ENCODE data around the gene ARL6IP4.

ARL6IP4 gene

DNA sequence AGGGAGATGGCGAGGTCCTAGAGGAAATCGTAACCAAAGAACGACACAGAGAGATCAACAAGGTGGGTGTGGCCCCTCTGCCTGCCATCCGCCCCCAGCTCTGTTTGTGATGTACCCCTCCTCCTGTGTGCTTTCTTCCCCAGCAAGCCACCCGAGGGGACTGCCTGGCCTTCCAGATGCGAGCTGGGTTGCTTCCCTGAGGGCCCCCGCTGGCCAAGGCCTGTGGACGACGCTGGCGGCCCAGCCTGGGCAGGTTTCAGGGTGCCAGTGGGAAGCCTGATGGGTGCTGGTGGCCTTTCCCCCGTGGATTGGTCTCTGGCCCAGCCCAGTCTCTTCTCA lies 2.0 kb downstream of the ARL6IP4 start:
- Histone ChIP-seq H3K36me3 (ENCODE audit: control insufficient read depth, low read depth, low read length) (peaks cover 4% of the 10 kb centered on the region), H3K4me1 (ENCODE audit: control insufficient read depth, low read depth, low read length) (peaks cover 8% of the 10 kb centered on the region), H3K27ac (ENCODE audit: low read length) (no peak overlapping the region), H3K9me3 (ENCODE audit: control insufficient read depth, low read depth, low read length) (no peaks in the 10 kb centered on the region), H3K27me3 (ENCODE audit: control insufficient read depth, insufficient read depth, low read length) (no peaks in the 10 kb centered on the region), H3K9ac (ENCODE audit: low read length) (no peak overlapping the region), H3K4me3 (ENCODE audit: low read length) (no peak overlapping the region)

DNA sequence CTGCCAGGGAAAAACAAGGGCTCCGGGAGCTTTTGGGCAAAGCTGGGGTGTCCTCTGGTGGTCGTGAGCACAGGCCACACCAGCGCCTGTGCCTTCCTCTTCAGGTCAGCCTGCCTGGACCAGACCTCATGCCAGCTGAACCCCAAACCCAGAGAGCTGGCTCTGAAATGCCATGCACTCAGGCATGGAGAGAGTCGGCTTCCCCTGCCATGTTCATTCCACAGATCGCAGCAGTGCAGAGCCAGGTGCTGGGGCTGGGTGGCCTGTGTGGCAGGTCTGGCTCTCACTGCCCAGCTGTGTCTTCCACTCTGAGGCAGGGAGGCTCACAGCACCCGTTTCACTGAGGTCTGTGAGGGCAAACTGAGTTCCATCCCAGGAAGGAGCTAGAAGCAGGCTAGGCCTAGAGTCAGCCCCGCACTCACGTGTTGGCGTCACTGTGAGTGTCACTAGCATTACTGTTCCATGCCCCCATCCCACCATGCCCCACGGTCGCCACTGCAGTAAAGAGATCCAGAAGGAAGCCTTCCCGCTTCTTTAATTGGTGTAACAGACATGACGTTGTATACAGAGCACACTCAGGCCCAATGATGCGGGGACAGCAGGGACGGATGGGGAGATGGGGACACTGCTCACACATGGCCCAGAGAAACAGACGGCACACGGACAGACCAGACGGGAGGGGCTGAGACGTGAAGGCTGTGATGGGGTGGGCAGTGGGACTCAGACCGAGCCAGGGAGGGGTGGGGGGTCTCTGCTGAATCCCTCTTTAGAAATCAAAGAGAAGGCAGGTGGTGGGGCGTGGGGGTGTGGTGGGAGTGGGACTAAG lies 2.7 kb downstream of the ARL6IP4 start:
- Histone ChIP-seq H3K27me3 (ENCODE audit: control insufficient read depth, insufficient read depth, low read length) (no peaks in the 10 kb centered on the region), H3K9me3 (ENCODE audit: control insufficient read depth, low read depth, low read length) (no peaks in the 10 kb centered on the region), H3K36me3 (ENCODE audit: control insufficient read depth, low read depth, low read length) (peaks cover 4% of the 10 kb centered on the region), H3K4me1 (ENCODE audit: control insufficient read depth, low read depth, low read length) (peaks cover 8% of the 10 kb centered on the region), H3K4me3 (ENCODE audit: low read length) (no peak overlapping the region), H3K27ac (ENCODE audit: low read length) (no peak overlapping the region), H3K9ac (ENCODE audit: low read length) (no peak overlapping the region)

- H3K4me1 ChIP-seq (ENCODE audit: control insufficient read depth, low read depth, low read length): peaks cover 8% of the 10 kb centered on the region
- H3K4me3 ChIP-seq (ENCODE audit: low read length): no peak overlapping the region
- no peak overlapping the region for H3K9ac ChIP-seq (ENCODE audit: low read length)
- H3K27ac ChIP-seq (ENCODE audit: low read length): no peak overlapping the region
- H3K27me3 ChIP-seq (ENCODE audit: control insufficient read depth, insufficient read depth, low read length): no peaks in the 10 kb centered on the region
- peaks cover 4% of the 10 kb centered on the region for H3K36me3 ChIP-seq (ENCODE audit: control insufficient read depth, low read depth, low read length)
- H3K9me3 ChIP-seq (ENCODE audit: control insufficient read depth, low read depth, low read length): no peaks in the 10 kb centered on the region
Observed at GRCh38 chr12:122983789-122984515, 3.5 kb downstream of the ARL6IP4 start.

DNA sequence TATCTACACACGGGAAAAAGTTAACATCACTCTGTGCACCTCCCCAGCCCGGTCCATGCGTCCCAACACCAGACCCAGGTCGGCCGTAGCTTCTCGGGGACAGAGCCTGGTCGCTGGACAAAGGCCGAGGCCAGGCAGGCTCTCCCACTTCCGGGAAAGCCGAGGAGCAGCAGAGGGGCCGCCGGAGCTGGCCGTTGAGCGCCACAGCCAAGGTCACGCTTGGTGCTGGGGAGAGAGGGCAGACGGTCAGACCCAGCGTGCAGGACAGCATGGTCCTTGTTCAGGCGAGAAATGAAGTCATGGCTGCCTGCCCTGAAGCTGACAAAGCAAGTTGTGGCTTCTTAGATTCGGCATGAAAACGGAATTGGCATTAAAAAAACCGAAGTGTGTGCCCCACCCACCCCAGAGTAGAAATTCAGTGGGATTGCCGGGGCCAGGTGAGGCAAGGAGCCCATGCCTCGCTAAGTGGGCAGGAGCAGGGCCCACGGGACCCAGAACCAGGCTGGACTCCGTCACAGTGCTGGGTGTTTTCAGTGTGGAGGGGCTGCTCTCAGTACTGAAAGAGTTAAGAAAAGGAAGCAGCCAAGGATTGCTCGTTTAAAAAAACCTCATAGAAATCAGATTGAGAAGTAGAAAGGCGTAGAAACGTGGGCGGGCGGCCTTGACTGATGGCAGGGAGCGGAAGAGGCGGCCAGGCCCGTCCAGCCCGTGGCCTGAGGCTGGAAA lies 4.3 kb downstream of the ARL6IP4 start:
- peaks cover 4% of the 10 kb centered on the region for H3K36me3 ChIP-seq (ENCODE audit: control insufficient read depth, low read depth, low read length)
- no peak overlapping the region for H3K4me3 ChIP-seq (ENCODE audit: low read length)
- no peak overlapping the region for H3K9ac ChIP-seq (ENCODE audit: low read length)
- no peaks in the 10 kb centered on the region for H3K9me3 ChIP-seq (ENCODE audit: control insufficient read depth, low read depth, low read length)
- no peak overlapping the region for H3K27ac ChIP-seq (ENCODE audit: low read length)
- H3K4me1 ChIP-seq (ENCODE audit: control insufficient read depth, low read depth, low read length): peaks cover 4% of the 10 kb centered on the region
- no peaks in the 10 kb centered on the region for H3K27me3 ChIP-seq (ENCODE audit: control insufficient read depth, insufficient read depth, low read length)

- no peaks in the 10 kb centered on the region for H3K9me3 ChIP-seq (ENCODE audit: control insufficient read depth, low read depth, low read length)
- H3K36me3 ChIP-seq (ENCODE audit: control insufficient read depth, low read depth, low read length): peaks cover 4% of the 10 kb centered on the region
- no peak overlapping the region for H3K27ac ChIP-seq (ENCODE audit: low read length)
- H3K27me3 ChIP-seq (ENCODE audit: control insufficient read depth, insufficient read depth, low read length): no peaks in the 10 kb centered on the region
- peaks cover 3% of the 10 kb centered on the region for H3K4me1 ChIP-seq (ENCODE audit: control insufficient read depth, low read depth, low read length)
- no peak overlapping the region for H3K4me3 ChIP-seq (ENCODE audit: low read length)
- no peak overlapping the region for H3K9ac ChIP-seq (ENCODE audit: low read length)
Observed at GRCh38 chr12:122985338-122986257, 5.1 kb downstream of the ARL6IP4 start.

DNA sequence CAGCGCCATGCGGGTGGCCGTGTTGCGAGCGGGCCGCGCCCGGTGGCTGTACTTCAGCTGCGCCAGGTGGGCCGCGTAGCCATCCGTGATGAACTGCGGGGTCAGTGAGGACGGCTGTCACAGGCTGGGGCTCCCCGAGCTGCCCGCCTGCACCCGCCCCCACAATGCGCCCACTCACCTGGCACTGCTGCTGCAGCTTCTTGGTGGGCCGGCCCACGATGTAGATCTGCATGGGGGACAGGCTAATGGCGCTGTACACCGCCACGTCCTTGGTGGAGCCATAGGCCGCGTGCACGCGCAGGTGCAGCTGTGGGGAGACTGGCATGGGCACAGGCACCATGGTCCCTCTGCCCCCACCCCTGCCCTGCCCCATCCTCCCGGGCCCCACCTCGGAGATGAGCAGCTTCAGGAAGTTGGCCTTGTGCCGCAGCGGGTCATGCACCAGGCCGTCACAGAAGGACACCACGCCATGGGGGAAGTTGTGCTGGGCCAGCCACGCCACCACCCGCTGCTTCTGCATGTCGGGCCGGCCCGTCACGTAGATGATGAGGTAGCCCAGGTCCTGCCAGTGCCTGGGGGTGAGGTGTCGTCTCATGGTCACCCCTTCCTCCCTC lies 5.9 kb downstream of the ARL6IP4 start:
- Histone ChIP-seq H3K4me3 (ENCODE audit: low read length) (no peak overlapping the region), H3K36me3 (ENCODE audit: control insufficient read depth, low read depth, low read length) (peaks cover 4% of the 10 kb centered on the region), H3K9me3 (ENCODE audit: control insufficient read depth, low read depth, low read length) (no peaks in the 10 kb centered on the region), H3K27me3 (ENCODE audit: control insufficient read depth, insufficient read depth, low read length) (no peaks in the 10 kb centered on the region), H3K4me1 (ENCODE audit: control insufficient read depth, low read depth, low read length) (peaks cover 3% of the 10 kb centered on the region), H3K27ac (ENCODE audit: low read length) (no peak overlapping the region), H3K9ac (ENCODE audit: low read length) (no peak overlapping the region)

DNA sequence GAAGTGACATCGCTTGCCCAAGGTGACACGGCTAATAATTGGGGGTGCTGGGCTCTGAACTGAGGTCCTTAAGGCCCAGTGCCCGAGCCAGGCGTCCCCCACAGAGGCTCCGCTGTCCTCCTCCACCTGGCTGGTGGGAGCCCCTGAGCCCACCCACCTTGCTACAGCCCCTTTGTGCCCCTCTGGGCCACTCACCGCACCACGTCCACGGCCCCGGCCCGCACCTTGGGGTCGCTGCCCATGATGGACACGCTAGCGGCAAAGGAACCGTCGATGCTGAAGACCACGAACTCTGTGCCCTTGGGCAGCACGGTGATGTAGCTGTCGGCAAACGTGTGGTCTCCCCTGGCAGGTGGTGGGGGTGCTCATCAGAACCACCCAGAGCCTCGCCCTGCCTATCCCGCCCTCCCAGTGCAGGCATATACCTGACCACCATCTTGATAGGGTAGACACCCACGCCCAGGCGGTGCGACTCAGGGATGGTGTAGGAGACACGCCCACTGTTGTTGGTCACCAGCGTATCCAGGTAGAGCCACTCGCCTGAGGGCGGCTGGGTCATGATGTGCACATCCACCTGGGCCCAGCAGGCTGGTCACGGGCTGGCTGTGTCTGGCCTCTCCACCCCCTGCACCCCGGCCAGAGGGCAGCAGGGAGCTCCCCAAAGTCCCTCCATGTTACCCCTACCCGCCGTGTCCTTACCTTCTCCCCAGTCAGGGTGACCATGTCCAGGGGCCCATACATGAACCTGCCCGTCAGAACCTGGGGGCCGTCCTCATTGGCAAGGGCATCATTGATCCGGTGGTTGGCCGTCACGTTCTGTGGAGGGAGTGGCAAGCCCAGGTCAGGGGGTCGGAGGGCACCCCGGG lies 6.8 kb downstream of the ARL6IP4 start:
- Histone ChIP-seq H3K9me3 (ENCODE audit: control insufficient read depth, low read depth, low read length) (no peaks in the 10 kb centered on the region), H3K27ac (ENCODE audit: low read length) (no peak overlapping the region), H3K36me3 (ENCODE audit: control insufficient read depth, low read depth, low read length) (peaks cover 4% of the 10 kb centered on the region), H3K4me1 (ENCODE audit: control insufficient read depth, low read depth, low read length) (peaks cover 3% of the 10 kb centered on the region), H3K27me3 (ENCODE audit: control insufficient read depth, insufficient read depth, low read length) (no peaks in the 10 kb centered on the region), H3K4me3 (ENCODE audit: low read length) (no peak overlapping the region), H3K9ac (ENCODE audit: low read length) (no peak overlapping the region)

DNA sequence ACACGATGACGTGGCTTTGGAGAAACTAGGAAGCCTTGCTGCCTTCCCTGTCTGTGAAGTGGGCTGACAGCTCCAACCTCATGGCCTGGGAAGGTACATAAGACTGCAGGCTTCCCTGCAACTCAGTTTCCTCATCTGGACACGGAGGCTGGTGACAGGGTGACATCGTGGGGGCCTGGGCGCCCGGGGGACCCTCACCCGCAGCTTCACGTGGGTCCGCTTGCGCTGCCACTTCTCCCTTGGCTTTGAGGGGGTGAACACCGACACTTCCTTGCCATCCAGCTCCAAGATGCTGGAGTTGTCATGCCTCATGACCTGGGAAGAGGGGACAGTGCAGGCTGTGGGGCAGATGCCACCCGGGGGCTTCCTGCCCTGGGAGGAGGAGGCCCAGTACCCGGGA lies 7.6 kb downstream of the ARL6IP4 start:
- Histone ChIP-seq H3K4me1 (ENCODE audit: control insufficient read depth, low read depth, low read length) (peaks cover 3% of the 10 kb centered on the region), H3K9me3 (ENCODE audit: control insufficient read depth, low read depth, low read length) (no peaks in the 10 kb centered on the region), H3K4me3 (ENCODE audit: low read length) (no peak overlapping the region), H3K9ac (ENCODE audit: low read length) (no peak overlapping the region), H3K36me3 (ENCODE audit: control insufficient read depth, low read depth, low read length) (peaks cover 3% of the 10 kb centered on the region), H3K27me3 (ENCODE audit: control insufficient read depth, insufficient read depth, low read length) (no peaks in the 10 kb centered on the region), H3K27ac (ENCODE audit: low read length) (no peak overlapping the region)

DNA sequence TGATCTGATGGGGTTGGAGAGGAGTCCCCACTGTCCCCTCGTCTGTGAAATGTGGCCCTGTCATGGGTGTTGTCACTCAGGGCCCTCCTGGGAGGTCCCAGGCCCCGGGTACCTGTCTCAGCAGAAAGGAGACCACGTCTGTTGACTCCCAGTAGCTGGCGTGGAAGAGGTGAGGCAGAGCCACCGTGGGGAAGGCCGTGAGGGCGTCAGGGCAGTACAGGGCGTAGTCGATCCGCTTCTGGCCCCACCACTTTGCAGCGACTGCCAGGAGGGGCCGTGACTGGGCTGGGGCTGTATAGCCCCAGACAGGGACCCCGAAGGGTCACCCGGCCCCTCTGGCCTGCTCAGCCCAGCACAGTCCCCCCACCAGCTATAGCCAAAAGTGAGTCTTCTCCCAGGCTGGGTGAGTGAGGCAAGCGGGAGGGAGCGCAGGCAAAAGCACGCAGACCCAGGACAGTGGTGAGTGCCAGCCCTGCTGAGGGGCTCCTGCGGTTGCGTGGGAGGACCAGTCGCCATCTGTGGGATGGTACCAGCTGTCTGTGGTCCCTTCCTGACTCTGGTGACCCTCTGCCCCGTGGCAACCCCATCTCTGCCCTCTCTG lies 8.2 kb downstream of the ARL6IP4 start:
- no peaks in the 10 kb centered on the region for H3K36me3 ChIP-seq (ENCODE audit: control insufficient read depth, low read depth, low read length)
- no peak overlapping the region for H3K27ac ChIP-seq (ENCODE audit: low read length)
- H3K4me3 ChIP-seq (ENCODE audit: low read length): no peak overlapping the region
- no peaks in the 10 kb centered on the region for H3K27me3 ChIP-seq (ENCODE audit: control insufficient read depth, insufficient read depth, low read length)
- peaks cover 3% of the 10 kb centered on the region for H3K4me1 ChIP-seq (ENCODE audit: control insufficient read depth, low read depth, low read length)
- no peaks in the 10 kb centered on the region for H3K9me3 ChIP-seq (ENCODE audit: control insufficient read depth, low read depth, low read length)
- H3K9ac ChIP-seq (ENCODE audit: low read length): no peak overlapping the region

Data from iPS-18a (cell line).